Mesenchymal stem cell (in vitro differentiated cells and primary cell): Measurements from ENCODE around the gene PLA2G4C. TPM values are rescaled to one million over a fixed set of nuclear protein-coding genes. Genes with fewer than 3 reads are reported as not detected.
A peak's percentile ranks its signal among the peaks of the same experiment; 100 is the strongest.

ENCODE experiments used
- DNase-seq: peaks from one replicate; pipeline ENCODE4 v3.0.0-alpha.2; 2013
- H2AFZ ChIP-seq: one replicate; pipeline ENCODE4 v1.6.1; 2013; ENCODE audit warnings: low read depth, mild to moderate bottlenecking, control low read depth, inconsistent platforms, low read length, moderate library complexity
- H2AK5ac ChIP-seq: 2 replicates; pipeline ENCODE4 v1.6.1; 2013; ENCODE audit warnings: low read length, moderate library complexity, mild to moderate bottlenecking, inconsistent platforms; ENCODE audit not compliant: severe bottlenecking
- H2BK120ac ChIP-seq: one replicate; pipeline ENCODE4 v1.6.1; 2013; ENCODE audit warnings: low read depth, mild to moderate bottlenecking, inconsistent platforms, low read length, moderate library complexity
- H2BK12ac ChIP-seq, 2 experiments: one replicate each; pipeline ENCODE4 v1.6.1; 2013; ENCODE audit warnings: inconsistent platforms in 2 of 2, low read length in 2 of 2, mild to moderate bottlenecking in 2 of 2, moderate library complexity in 2 of 2, control low read depth in 1 of 2
- H2BK15ac ChIP-seq: one replicate; pipeline ENCODE4 v1.6.1; 2013; ENCODE audit warnings: mild to moderate bottlenecking, low read depth, inconsistent platforms; ENCODE audit not compliant: poor library complexity, severe bottlenecking
- H2BK5ac ChIP-seq: 2 replicates; pipeline ENCODE4 v1.6.1; 2013; ENCODE audit warnings: low read depth, mild to moderate bottlenecking, low read length, control low read depth, inconsistent platforms; ENCODE audit not compliant: poor library complexity, severe bottlenecking
- H3K14ac ChIP-seq, 2 experiments: one replicate each; pipeline ENCODE4 v1.6.1; 2013; ENCODE audit warnings: inconsistent platforms in 2 of 2, low read length in 2 of 2, control low read depth in 1 of 2, mild to moderate bottlenecking in 1 of 2, moderate library complexity in 1 of 2
- H3K18ac ChIP-seq, 2 experiments: one replicate each; pipeline ENCODE4 v1.6.1; 2013; ENCODE audit warnings: inconsistent platforms in 2 of 2, low read length in 2 of 2, control low read depth in 1 of 2, low read depth in 1 of 2, mild to moderate bottlenecking in 1 of 2
- H3K23ac ChIP-seq, 2 experiments: one replicate each; pipeline ENCODE4 v1.6.1; 2013; ENCODE audit warnings: inconsistent platforms in 2 of 2, low read length in 2 of 2, mild to moderate bottlenecking in 2 of 2, moderate library complexity in 2 of 2, control low read depth in 1 of 2
- H3K27ac ChIP-seq: 2 replicates; pipeline ENCODE4 v1.5.1; 2013; ENCODE audit warnings: mild to moderate bottlenecking, moderate library complexity, low read length, control low read depth, inconsistent platforms; ENCODE audit not compliant: poor library complexity, severe bottlenecking
- H3K27me3 ChIP-seq, 2 experiments: 2 replicates each; pipeline versions ENCODE4 v1.6.1 to v1.7.0; 2013; ENCODE audit warnings: low read length in 2 of 2, mild to moderate bottlenecking in 2 of 2, moderate library complexity in 2 of 2, control low read depth in 1 of 2, inconsistent platforms in 1 of 2; ENCODE audit not compliant: control insufficient read depth in 1 of 2, insufficient read depth in 1 of 2
- H3K36me3 ChIP-seq, 2 experiments: 2 replicates each; pipeline versions ENCODE4 v1.6.1 to v1.7.0; 2013; ENCODE audit warnings: low read length in 2 of 2, control low read depth in 1 of 2, inconsistent platforms in 1 of 2, low read depth in 1 of 2, mild to moderate bottlenecking in 1 of 2; ENCODE audit not compliant: insufficient read depth in 2 of 2, control insufficient read depth in 1 of 2
- H3K4ac ChIP-seq, 2 experiments: one replicate each; pipeline ENCODE4 v1.6.1; 2013; ENCODE audit warnings: inconsistent platforms in 2 of 2, low read length in 2 of 2, mild to moderate bottlenecking in 2 of 2, moderate library complexity in 2 of 2, control low read depth in 1 of 2, low read depth in 1 of 2
- H3K4me1 ChIP-seq: 2 replicates; pipeline ENCODE4 v1.6.1; 2013; ENCODE audit warnings: low read depth, low read length, control low read depth; ENCODE audit not compliant: control insufficient read depth, insufficient read depth
- H3K4me2 ChIP-seq: 2 replicates; pipeline ENCODE4 v1.6.1; 2013; ENCODE audit warnings: low read length, mild to moderate bottlenecking, inconsistent platforms; ENCODE audit not compliant: poor library complexity, severe bottlenecking
- H3K4me3 ChIP-seq, 2 experiments: 2 replicates each; pipeline versions ENCODE4 v1.5.1 to v1.7.0; 2013; ENCODE audit warnings: low read length in 2 of 2, mild to moderate bottlenecking in 2 of 2, control low read depth in 1 of 2, low read depth in 1 of 2; ENCODE audit not compliant: insufficient read depth in 1 of 2
- H3K79me1 ChIP-seq: replicated peaks from 2 replicates; pipeline ENCODE4 v1.6.1; 2013; ENCODE audit warnings: mild to moderate bottlenecking, control low read depth, low read length, inconsistent platforms; ENCODE audit not compliant: poor library complexity, severe bottlenecking
- H3K9ac ChIP-seq: 2 replicates; pipeline ENCODE4 v1.7.0; 2013; ENCODE audit warnings: mild to moderate bottlenecking, low read length, moderate library complexity
- H3K9me3 ChIP-seq: 2 replicates; pipeline ENCODE4 v1.7.0; 2013; ENCODE audit warnings: mild to moderate bottlenecking, low read length; ENCODE audit not compliant: control insufficient read depth
- H4K8ac ChIP-seq: one replicate; pipeline ENCODE4 v1.6.1; 2013; ENCODE audit warnings: inconsistent platforms, mild to moderate bottlenecking, low read length, moderate library complexity
- H4K91ac ChIP-seq: one replicate; pipeline ENCODE4 v1.6.1; 2013; ENCODE audit warnings: mild to moderate bottlenecking, low read length, inconsistent platforms
- WGBS: methylation state at CpG from one replicate; pipeline ENCODE4 v1.1.7; 2013; ENCODE audit warnings: mixed read lengths; 5-methylcytosine and 5-hydroxymethylcytosine counted together
- polyA plus RNA-seq, 2 experiments: library from polyadenylated mRNA; stranded (reverse); fragments of 200-250 nt; gene quantifications; one replicate each; pipeline ENCODE4 v1.2.3, GENCODE V29; 2013

PLA2G4C gene, protein sequence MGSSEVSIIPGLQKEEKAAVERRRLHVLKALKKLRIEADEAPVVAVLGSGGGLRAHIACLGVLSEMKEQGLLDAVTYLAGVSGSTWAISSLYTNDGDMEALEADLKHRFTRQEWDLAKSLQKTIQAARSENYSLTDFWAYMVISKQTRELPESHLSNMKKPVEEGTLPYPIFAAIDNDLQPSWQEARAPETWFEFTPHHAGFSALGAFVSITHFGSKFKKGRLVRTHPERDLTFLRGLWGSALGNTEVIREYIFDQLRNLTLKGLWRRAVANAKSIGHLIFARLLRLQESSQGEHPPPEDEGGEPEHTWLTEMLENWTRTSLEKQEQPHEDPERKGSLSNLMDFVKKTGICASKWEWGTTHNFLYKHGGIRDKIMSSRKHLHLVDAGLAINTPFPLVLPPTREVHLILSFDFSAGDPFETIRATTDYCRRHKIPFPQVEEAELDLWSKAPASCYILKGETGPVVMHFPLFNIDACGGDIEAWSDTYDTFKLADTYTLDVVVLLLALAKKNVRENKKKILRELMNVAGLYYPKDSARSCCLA
- 2.5 TPM for polyA plus RNA-seq (2013, experiment 1 of 2)
- 2.8 TPM for polyA plus RNA-seq (2013, experiment 2 of 2)

DNA sequence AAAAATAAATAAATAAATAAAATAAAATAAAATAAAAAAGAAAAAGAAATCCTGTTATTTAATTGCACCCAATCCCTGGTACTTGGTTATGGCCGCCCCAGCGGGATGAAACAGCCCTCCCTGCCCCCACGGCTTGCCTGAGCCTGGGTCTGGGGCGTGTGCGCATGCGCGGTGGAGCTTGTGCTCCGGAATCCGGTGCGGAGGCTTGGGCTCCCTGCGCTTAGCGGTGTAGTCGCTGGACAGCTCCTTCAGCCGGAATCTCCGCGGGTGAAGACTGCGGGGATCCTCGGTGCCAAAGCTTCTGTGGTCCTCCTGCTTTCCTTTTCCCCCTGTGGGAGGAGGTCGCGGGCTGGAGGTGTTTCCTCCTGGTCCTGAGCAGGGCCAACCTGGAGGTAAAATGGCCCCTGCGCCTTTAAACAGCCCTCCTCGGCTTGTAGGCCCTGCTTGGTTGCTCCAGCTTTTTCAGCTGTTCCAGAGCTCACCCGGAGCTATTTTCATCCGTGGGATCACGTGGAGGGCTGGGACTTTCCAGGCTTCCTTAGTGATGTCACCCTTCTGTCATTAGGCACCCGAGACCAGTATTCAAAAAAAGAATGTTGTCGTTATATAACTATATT lies at the start of gene PLA2G4C:
PLA2G4C (minus strand) TSS at position 468 of the 617 bp plus-strand sequence. CDS start 4,288 bp downstream, outside the sequence.
- H4K8ac ChIP-seq = peak within 1 kb of the TSS; percentile 88
- H3K23ac ChIP-seq = no peak within 1 kb of the TSS
- H3K27ac ChIP-seq = peak within 1 kb of the TSS; percentile 93
- H2BK5ac ChIP-seq = peak within 1 kb of the TSS; percentile 22
- peak within 1 kb of the TSS in 1 of 2 experiments; percentile 24 for H3K4ac ChIP-seq
- peak within 1 kb of the TSS; percentile 59 for H3K4me2 ChIP-seq
- no peak within 1 kb of the TSS for H3K14ac ChIP-seq
- H2AFZ ChIP-seq = peak within 1 kb of the TSS; percentile 19
- peaks cover 0 to 8% of the 10 kb centered on the region in 2 experiments for H3K27me3 ChIP-seq
- H3K18ac ChIP-seq = peak within 1 kb of the TSS; percentile 78 to 83
- H2BK12ac ChIP-seq = no peak within 1 kb of the TSS
- peak within 1 kb of the TSS; percentile 65 for H4K91ac ChIP-seq
- H2AK5ac ChIP-seq = no peak within 1 kb of the TSS
- DNase-seq = peak; percentile 95
- H2BK120ac ChIP-seq = no peak within 1 kb of the TSS
- H3K4me3 ChIP-seq = peak within 1 kb of the TSS; percentile 49 to 83
- peak within 1 kb of the TSS; percentile 71 for H2BK15ac ChIP-seq
- WGBS = 15% methylated on average over 25 of the region's 27 CpGs
- H3K79me1 ChIP-seq = no peaks in the 10 kb centered on the region
- no peaks in the 10 kb centered on the region for H3K9me3 ChIP-seq
- H3K4me1 ChIP-seq = peaks cover 18% of the 10 kb centered on the region
- peaks cover 0 to 6% of the 10 kb centered on the region in 2 experiments for H3K36me3 ChIP-seq
- H3K9ac ChIP-seq = peak within 1 kb of the TSS; percentile 96

DNA sequence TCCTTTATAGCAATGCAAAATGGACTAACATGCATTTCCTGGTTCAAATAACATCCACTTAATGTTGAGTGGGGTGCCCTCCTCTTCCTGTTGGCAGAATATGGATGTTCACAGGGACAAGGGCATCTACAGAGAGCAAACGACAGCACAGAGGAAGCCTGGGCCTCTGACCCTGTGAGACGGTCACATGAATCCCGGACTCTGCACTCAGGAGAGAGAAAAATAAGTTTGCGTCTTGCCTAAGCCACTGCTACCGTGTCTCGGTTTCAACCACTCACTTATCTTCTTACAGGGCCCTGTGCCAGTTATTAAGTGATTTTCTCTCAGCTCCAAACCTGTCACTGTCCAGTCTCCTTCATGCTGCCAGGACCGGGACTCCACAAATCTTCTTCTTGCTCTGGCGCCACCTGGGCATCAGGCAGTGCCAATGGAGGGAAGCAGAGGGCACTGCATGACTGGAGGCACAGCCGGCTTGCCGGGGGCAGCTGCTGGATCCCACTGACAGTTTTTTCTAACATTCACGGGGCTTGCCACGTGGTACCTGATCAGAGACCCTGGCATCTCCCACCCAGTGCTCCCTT lies 47.7 kb upstream of the PLA2G4C start:
- peaks cover 17 to 50% of the 10 kb centered on the region in 2 experiments for H3K36me3 ChIP-seq
- H2BK5ac ChIP-seq = no peak overlapping the region
- H3K23ac ChIP-seq = no peak overlapping the region
- no peak overlapping the region for H2AK5ac ChIP-seq
- no peak overlapping the region for H3K9ac ChIP-seq
- no peak overlapping the region for H4K8ac ChIP-seq
- H3K27me3 ChIP-seq = no peaks in the 10 kb centered on the region
- no peak overlapping the region for H3K18ac ChIP-seq
- H4K91ac ChIP-seq = no peak overlapping the region
- DNase-seq = no peak
- H3K4me1 ChIP-seq = no peaks in the 10 kb centered on the region
- H2AFZ ChIP-seq = no peak overlapping the region
- no peak overlapping the region for H3K4ac ChIP-seq
- 93% methylated on average over 12 of the region's 12 CpGs for WGBS
- H2BK15ac ChIP-seq = no peak overlapping the region
- no peak overlapping the region for H3K4me3 ChIP-seq
- peaks cover 4% of the 10 kb centered on the region for H3K79me1 ChIP-seq
- H3K9me3 ChIP-seq = no peaks in the 10 kb centered on the region
- no peak overlapping the region for H3K27ac ChIP-seq
- H3K4me2 ChIP-seq = no peak overlapping the region
- no peak overlapping the region for H3K14ac ChIP-seq
- no peak overlapping the region for H2BK120ac ChIP-seq
- H2BK12ac ChIP-seq = no peak overlapping the region

DNA sequence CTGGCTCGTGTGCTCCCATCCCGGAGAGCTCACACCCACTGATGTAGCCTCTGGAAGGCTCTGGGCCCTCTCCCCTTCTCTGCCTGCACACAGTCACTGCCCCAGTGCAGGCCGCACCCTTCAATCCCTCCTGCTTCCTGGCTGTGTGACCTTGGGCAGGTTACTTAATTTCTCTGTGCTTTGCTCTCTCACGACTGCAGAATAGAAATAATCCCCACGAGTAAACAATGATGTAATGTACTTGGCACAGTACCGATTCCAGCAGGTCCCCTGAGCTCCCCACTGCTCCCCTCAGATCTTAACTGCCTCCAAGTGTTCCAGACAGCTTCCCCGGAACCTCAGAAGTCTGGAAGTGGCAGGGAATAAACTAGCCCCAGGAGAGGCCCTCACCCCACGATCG lies 43.4 kb upstream of the PLA2G4C start:
- DNase-seq = peak; percentile 15
- H3K18ac ChIP-seq = no peak overlapping the region
- no peak overlapping the region for H2BK15ac ChIP-seq
- WGBS = 79% methylated on average over 9 of the region's 9 CpGs
- H3K14ac ChIP-seq = no peak overlapping the region
- H3K9me3 ChIP-seq = no peaks in the 10 kb centered on the region
- H3K4me1 ChIP-seq = no peaks in the 10 kb centered on the region
- no peak overlapping the region for H2BK12ac ChIP-seq
- no peak overlapping the region for H2AK5ac ChIP-seq
- peaks cover 17 to 48% of the 10 kb centered on the region in 2 experiments for H3K36me3 ChIP-seq
- no peak overlapping the region for H3K27ac ChIP-seq
- H3K79me1 ChIP-seq = peaks cover 2% of the 10 kb centered on the region
- no peak overlapping the region for H3K23ac ChIP-seq
- H2BK5ac ChIP-seq = no peak overlapping the region
- H4K8ac ChIP-seq = no peak overlapping the region
- H2BK120ac ChIP-seq = no peak overlapping the region
- no peak overlapping the region for H3K4me2 ChIP-seq
- H3K27me3 ChIP-seq = no peaks in the 10 kb centered on the region
- no peak overlapping the region for H3K4me3 ChIP-seq
- no peak overlapping the region for H3K4ac ChIP-seq
- no peak overlapping the region for H3K9ac ChIP-seq
- H4K91ac ChIP-seq = no peak overlapping the region
- no peak overlapping the region for H2AFZ ChIP-seq

DNA sequence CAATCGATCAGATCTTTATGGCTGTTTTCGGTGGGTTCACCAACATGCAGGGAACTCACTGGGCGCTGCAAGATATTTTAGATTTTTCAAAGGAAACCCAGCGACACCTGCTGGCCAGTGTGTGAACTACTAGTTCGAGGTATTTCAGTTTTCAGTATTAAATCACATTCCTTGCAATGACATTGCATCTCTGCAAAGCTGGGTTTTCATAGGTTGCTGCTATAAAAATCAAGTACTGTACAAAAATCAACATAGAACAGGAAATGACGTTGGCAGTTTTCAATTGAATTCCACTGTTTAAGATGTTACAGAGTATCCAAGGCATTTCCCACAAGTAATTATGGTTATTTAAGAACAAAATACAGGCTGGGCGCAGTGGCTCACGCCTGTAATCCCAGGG lies 41.9 kb upstream of the PLA2G4C start:
- Histone ChIP-seq H2BK120ac (no peak overlapping the region), H2BK12ac (no peak overlapping the region), H3K79me1 (peaks cover 2% of the 10 kb centered on the region), H3K36me3 (peaks cover 15 to 51% of the 10 kb centered on the region in 2 experiments), H3K4ac (no peak overlapping the region), H3K4me3 (no peak overlapping the region), H3K27ac (no peak overlapping the region), H3K27me3 (no peaks in the 10 kb centered on the region), H3K18ac (no peak overlapping the region), H3K9me3 (no peaks in the 10 kb centered on the region), H2AK5ac (no peak overlapping the region), H3K23ac (no peak overlapping the region), H2BK5ac (no peak overlapping the region), H3K4me2 (no peak overlapping the region), H3K4me1 (no peaks in the 10 kb centered on the region), H3K9ac (no peak overlapping the region), H4K8ac (no peak overlapping the region), H3K14ac (no peak overlapping the region), H4K91ac (no peak overlapping the region), H2AFZ (no peak overlapping the region), H2BK15ac (no peak overlapping the region)
- peak; percentile 61 for DNase-seq
- WGBS = 56% methylated on average over 6 of the region's 8 CpGs
